GM23338 (cell line): Measurements from ENCODE around the gene SLC30A10. TPM values are rescaled to one million over a fixed set of nuclear protein-coding genes. Genes with fewer than 3 reads are reported as not detected.

Experiments used
- ATAC-seq: fragments of 200-7000 bp; cut with Tn5 transposase; 3 replicates; pipeline ENCODE4 v1.9.1; 2020
- DNase-seq: peaks from one replicate; pipeline ENCODE4 v3.0.0-alpha.2; 2015; ENCODE audit warnings: low spot score
- H2AFZ ChIP-seq: fragments of 200-600 bp; sonication (generic); 2 replicates; pipeline ENCODE4 v1.8.0; 2016; ENCODE audit warnings: antibody characterized with exemption, mild to moderate bottlenecking, moderate library complexity
- H3F3A ChIP-seq: fragments of 200-600 bp; sonication (generic); replicated peaks from 2 replicates; pipeline ENCODE4 v1.8.0; 2017; ENCODE audit warnings: antibody characterized with exemption, mixed run types, low read depth
- H3K27ac ChIP-seq: fragments of 200-600 bp; sonication (generic); 2 replicates; pipeline ENCODE4 v1.6.1; 2016; ENCODE audit warnings: low read depth
- H3K27me3 ChIP-seq: fragments of 200-600 bp; sonication (generic); 2 replicates; pipeline ENCODE4 v1.8.0; 2016; ENCODE audit warnings: mild to moderate bottlenecking, mixed run types, moderate library complexity; ENCODE audit not compliant: insufficient read depth
- H3K36me3 ChIP-seq: fragments of 200-600 bp; sonication (generic); 2 replicates; pipeline ENCODE4 v1.8.0; 2016; ENCODE audit warnings: mild to moderate bottlenecking; ENCODE audit not compliant: insufficient read depth
- H3K4me1 ChIP-seq: fragments of 200-600 bp; sonication (generic); 2 replicates; pipeline ENCODE4 v1.8.0; 2016; ENCODE audit warnings: mild to moderate bottlenecking, moderate library complexity; ENCODE audit not compliant: insufficient read depth
- H3K4me2 ChIP-seq: fragments of 200-600 bp; sonication (generic); 2 replicates; pipeline ENCODE4 v1.7.1; 2017; ENCODE audit warnings: mixed run types
- H3K4me3 ChIP-seq: fragments of 200-600 bp; sonication (generic); 2 replicates; pipeline ENCODE4 v1.6.1; 2016; ENCODE audit warnings: mixed run types
- H3K79me2 ChIP-seq: fragments of 200-600 bp; sonication (generic); replicated peaks from 2 replicates; pipeline ENCODE4 v1.8.0; 2017; ENCODE audit warnings: mild to moderate bottlenecking; ENCODE audit not compliant: insufficient read depth
- H3K9me2 ChIP-seq: fragments of 200-600 bp; sonication (generic); 2 replicates; pipeline ENCODE4 v1.8.0; 2017; ENCODE audit not compliant: insufficient read depth
- H4K20me1 ChIP-seq: fragments of 200-600 bp; sonication (generic); replicated peaks from 2 replicates; pipeline ENCODE4 v1.8.0; 2017; ENCODE audit warnings: mild to moderate bottlenecking; ENCODE audit not compliant: insufficient read depth
- H3K27ac Mint-ChIP-seq: 2 replicates; pipeline ENCODE4 v1.8.0; 2020; ENCODE audit warnings: inconsistent platforms, mild to moderate bottlenecking, moderate library complexity, mixed read lengths
- H3K27me3 Mint-ChIP-seq: 3 replicates; pipeline ENCODE4 v1.8.0; 2022; ENCODE audit warnings: low read depth, mild to moderate bottlenecking, moderate library complexity, mixed read lengths, inconsistent platforms; ENCODE audit not compliant: insufficient read depth, poor library complexity
- H3K36me3 Mint-ChIP-seq: 3 replicates; pipeline ENCODE4 v1.8.0; 2021; ENCODE audit warnings: low read depth, mild to moderate bottlenecking, inconsistent platforms, moderate library complexity, mixed read lengths
- H3K4me1 Mint-ChIP-seq: 3 replicates; pipeline ENCODE4 v1.8.0; 2020; ENCODE audit warnings: mild to moderate bottlenecking, inconsistent platforms, mixed read lengths
- H3K4me3 Mint-ChIP-seq: 3 replicates; pipeline ENCODE4 v1.8.0; 2021; ENCODE audit warnings: moderate library complexity, mild to moderate bottlenecking, inconsistent platforms, mixed read lengths
- H3K9me3 Mint-ChIP-seq: 3 replicates; pipeline ENCODE4 v1.8.0; 2020; ENCODE audit warnings: moderate library complexity, mild to moderate bottlenecking, inconsistent platforms, mixed read lengths
- CREB1 ChIP-seq: fragments of 250-450 bp; sonication (Bioruptor Pico); IDR thresholded peaks from 2 replicates; pipeline ENCODE4 v1.5.0; 2020; ENCODE audit warnings: low read depth, mild to moderate bottlenecking, moderate library complexity
- CTCF ChIP-seq, 2 experiments: fragments of 200-600 bp in 1 of 2; sonication (generic) in 1 of 2; conservative IDR thresholded peaks; 2 replicates each; pipeline versions ENCODE4 v1.5.1 to v1.6.1; 2016 to 2017; ENCODE audit warnings: antibody characterized with exemption in 2 of 2, low read depth in 2 of 2, mild to moderate bottlenecking in 2 of 2, moderate library complexity in 1 of 2
- ETS1 ChIP-seq: IDR thresholded peaks from 2 replicates; pipeline ENCODE4 v1.6.1; 2016; ENCODE audit warnings: antibody characterized with exemption
- EZH2phosphoT487 ChIP-seq: fragments of 200-600 bp; sonication (generic); IDR thresholded peaks from one replicate; pipeline ENCODE4 v1.8.1; 2018; ENCODE audit warnings: antibody characterized with exemption; ENCODE audit not compliant: unreplicated experiment
- POLR2AphosphoS5 ChIP-seq: IDR thresholded peaks from 2 replicates; pipeline ENCODE4 v1.6.1; 2016; ENCODE audit warnings: antibody characterized with exemption, low read depth
- REST ChIP-seq: IDR thresholded peaks from one replicate; pipeline ENCODE4 v1.6.1; 2018; ENCODE audit warnings: antibody characterized with exemption; ENCODE audit not compliant: unreplicated experiment
- STAT1 ChIP-seq: IDR thresholded peaks from one replicate; pipeline ENCODE4 v1.6.1; 2016; ENCODE audit warnings: antibody characterized with exemption; ENCODE audit not compliant: unreplicated experiment
- ZNF114 ChIP-seq: fragments of 250-450 bp; sonication (Bioruptor Pico); IDR thresholded peaks from 2 replicates; pipeline ENCODE4 v1.5.0; 2020; ENCODE audit warnings: mild to moderate bottlenecking, moderate library complexity
- ZNF331 ChIP-seq: fragments of 250-450 bp; sonication (Bioruptor Pico); IDR thresholded peaks from 2 replicates; pipeline ENCODE4 v1.5.0; 2020; ENCODE audit warnings: low read depth, mild to moderate bottlenecking, moderate library complexity
- ZNF462 ChIP-seq: fragments of 250-450 bp; sonication (Bioruptor Pico); IDR thresholded peaks from 2 replicates; pipeline ENCODE4 v1.5.0; 2020; ENCODE audit warnings: mild to moderate bottlenecking, moderate library complexity
- polyA plus RNA-seq: library from polyadenylated mRNA; unstranded; fragments of >200 nt; fragmentation: Nextera tagmentation; extraction: Ambion mirVana; gene quantifications from 2 replicates; pipeline ENCODE4 v1.2.1, GENCODE V29; 2016
- total RNA-seq: library from RNA; depleted of rRNA; stranded (reverse); fragments of >200 nt; shearing (Covaris generic); gene quantifications from 2 replicates; pipeline ENCODE4 v1.2.3, GENCODE V29; 2014

The SLC30A10 gene
- total and polyA plus RNA-seq, 2 experiments from 2014 or later = 0.47 to 1.1 TPM

- H3K4me1 ChIP-seq = no peaks in the 10 kb centered on the region
- H3K79me2 ChIP-seq = no peaks in the 10 kb centered on the region
- Mint-ChIP-seq H3K27me3 (peaks cover 4% of the 10 kb centered on the region), H3K27ac (no peak overlapping the region), H3K4me1 (peaks cover 11% of the 10 kb centered on the region), H3K4me3 (no peak overlapping the region), H3K9me3 (no peaks in the 10 kb centered on the region), H3K36me3 (no peaks in the 10 kb centered on the region)
- no peaks in the 10 kb centered on the region for H3F3A ChIP-seq
- no peaks in the 10 kb centered on the region for H4K20me1 ChIP-seq
- no peak overlapping the region for H3K4me3 ChIP-seq
- no peak overlapping the region for H3K27ac ChIP-seq
- H3K9me2 ChIP-seq = no peaks in the 10 kb centered on the region
- no peak overlapping the region for H2AFZ ChIP-seq
- no peaks in the 10 kb centered on the region for H3K36me3 ChIP-seq
- TF ChIP-seq STAT1 (no peak), ETS1 (no peak), CREB1 (CRISPR knock-in tag) (no peak), ZNF114 (CRISPR knock-in tag) (no peak), EZH2phosphoT487 (no peak), REST (no peak), ZNF462 (CRISPR knock-in tag) (no peak), CTCF (conservative IDR thresholded peaks at IDR 0.05; ENCODE audit: low read depth in 2 of 2) (no peak), POLR2AphosphoS5 (no peak), ZNF331 (CRISPR knock-in tag) (no peak)
- H3K4me2 ChIP-seq = no peak overlapping the region
- ATAC-seq (no peak), DNase-seq (no peak)
- no peaks in the 10 kb centered on the region for H3K27me3 ChIP-seq
Observed at GRCh38 chr1:219909476-219909875, 18.9 kb downstream of the SLC30A10 start.
